Measurements from ENCODE around the gene HTR3D. TPM values are rescaled to one million over a fixed set of nuclear protein-coding genes. Genes with fewer than 3 reads are reported as not detected.

The HTR3D gene
- total RNA-seq, 1 experiment from 2014 or later: not detected

DNA sequence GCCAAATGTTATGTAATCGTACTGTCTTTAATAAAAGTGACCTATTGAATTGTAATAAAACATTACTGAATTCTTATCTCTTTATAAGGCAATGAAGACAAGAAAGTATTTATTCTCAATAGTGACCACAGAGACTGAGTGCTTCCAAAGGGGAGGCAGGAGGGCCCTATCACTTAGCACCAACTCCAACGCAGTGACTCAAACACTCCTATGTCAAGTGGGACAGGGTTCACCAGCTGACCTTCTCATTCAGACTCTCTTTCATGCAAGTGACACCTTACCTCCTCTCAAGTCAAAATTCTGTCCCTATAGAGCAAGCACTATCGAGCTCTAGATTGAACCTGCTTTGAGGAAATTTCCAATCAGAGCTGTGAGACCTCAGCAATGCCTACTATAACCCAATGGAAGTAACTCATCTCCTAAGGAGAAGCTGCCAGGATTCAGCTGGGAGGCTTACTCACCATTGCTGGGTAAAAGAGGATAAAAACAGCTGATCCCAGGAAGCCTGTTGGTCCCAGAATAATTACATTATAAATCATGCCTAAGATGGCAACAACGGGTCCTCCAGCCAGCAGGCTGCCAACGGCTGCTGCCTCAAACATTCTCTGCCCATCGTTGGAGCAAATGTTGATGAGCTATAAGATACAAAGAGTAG, 49.4 kb upstream of the HTR3D start:
- ChIA-PET CTCF (interaction anchor here (1.2 kb wide), 1 partner anchor 33 kb away, joined by 3 read pairs; no protein-coding TSS in a partner anchor), RAD21 (ENCODE audit: low non-redundant PET in 1 of 2, low total read pairs in 2 of 2, uncharacterized antibody in 2 of 2, unreplicated experiment in 2 of 2) (no interaction called here), POLR2A (interaction anchor here (0.7 kb wide), 1 partner anchor 12 kb away, joined by 3 read pairs; no protein-coding TSS in a partner anchor)
- no peaks in the 10 kb centered on the region for H3K9me3 ChIP-seq (ENCODE audit: control insufficient read depth in 1 of 2, insufficient read depth in 1 of 2, low read depth in 1 of 2, low read length in 2 of 2)
- ATAC-seq: no peak
- no peak overlapping the region for H3K4me2 ChIP-seq (ENCODE audit: low read length)
- no peak overlapping the region for H3K9ac ChIP-seq (ENCODE audit: low read length)
- H3K79me2 ChIP-seq (ENCODE audit: insufficient read depth, low read length): no peaks in the 10 kb centered on the region
- no peaks in the 10 kb centered on the region for H4K20me1 ChIP-seq (ENCODE audit: insufficient read depth)
- DNase-seq (ENCODE audit: low read depth, low spot score): no peak
- no TSS peak for BruUV-seq (replicated peaks)
- peaks cover 4 to 7% of the 10 kb centered on the region in 2 experiments; a peak in 2 of 4 replicates for H3K36me3 ChIP-seq (ENCODE audit: control insufficient read depth in 1 of 2, insufficient read depth in 2 of 2, low read length in 2 of 2)
- H3K4me1 ChIP-seq (ENCODE audit: control insufficient read depth in 1 of 2, insufficient read depth in 2 of 2, low read length in 2 of 2): no peaks in the 10 kb centered on the region
- no peak overlapping the region for H3K4me3 ChIP-seq (replicated peaks in 1 of 2; ENCODE audit: low read depth in 1 of 2, low read length in 2 of 2)
- no peaks in the 10 kb centered on the region for H3K9me2 ChIP-seq (ENCODE audit: insufficient read depth)
- no peaks in the 10 kb centered on the region for H3K27me3 ChIP-seq (ENCODE audit: insufficient read depth, low read length)
- no peak overlapping the region for H2AFZ ChIP-seq (ENCODE audit: low read depth, low read length, poor library complexity, severe bottlenecking)
- no peak for TF ChIP-seq SIN3A (IDR thresholded peaks at IDR 0.05; ENCODE audit: low read depth)
- no peak for TF ChIP-seq ZNF274 (IDR thresholded peaks at IDR 0.05; ENCODE audit: low read depth, low read length)
- TF ChIP-seq EZH2 (IDR thresholded peaks at IDR 0.05): no peak
- TF ChIP-seq EZH2phosphoT487 (IDR thresholded peaks at IDR 0.05; ENCODE audit: borderline replicate concordance): no peak
- TF ChIP-seq ZBTB33 (IDR thresholded peaks at IDR 0.05; ENCODE audit: extremely low read depth, insufficient replicate concordance, low read length): no peak
- no peak for TF ChIP-seq FOSL1 (IDR thresholded peaks at IDR 0.05; ENCODE audit: low read depth)
- intact Hi-C loops (cut with micrococcal nuclease): no loop called here
- H3K27ac ChIP-seq (ENCODE audit: low read depth, low read length): no peak overlapping the region

Measured in HCT116 (cell line).